ENCODE results near the gene EBF4. TPM values are rescaled to one million over a fixed set of nuclear protein-coding genes. Genes with fewer than 3 reads are reported as not detected.

Gene EBF4
- total RNA-seq, 4 donors from 2014 or later: 1.1 to 6.0 (median 1.8) TPM

DNA sequence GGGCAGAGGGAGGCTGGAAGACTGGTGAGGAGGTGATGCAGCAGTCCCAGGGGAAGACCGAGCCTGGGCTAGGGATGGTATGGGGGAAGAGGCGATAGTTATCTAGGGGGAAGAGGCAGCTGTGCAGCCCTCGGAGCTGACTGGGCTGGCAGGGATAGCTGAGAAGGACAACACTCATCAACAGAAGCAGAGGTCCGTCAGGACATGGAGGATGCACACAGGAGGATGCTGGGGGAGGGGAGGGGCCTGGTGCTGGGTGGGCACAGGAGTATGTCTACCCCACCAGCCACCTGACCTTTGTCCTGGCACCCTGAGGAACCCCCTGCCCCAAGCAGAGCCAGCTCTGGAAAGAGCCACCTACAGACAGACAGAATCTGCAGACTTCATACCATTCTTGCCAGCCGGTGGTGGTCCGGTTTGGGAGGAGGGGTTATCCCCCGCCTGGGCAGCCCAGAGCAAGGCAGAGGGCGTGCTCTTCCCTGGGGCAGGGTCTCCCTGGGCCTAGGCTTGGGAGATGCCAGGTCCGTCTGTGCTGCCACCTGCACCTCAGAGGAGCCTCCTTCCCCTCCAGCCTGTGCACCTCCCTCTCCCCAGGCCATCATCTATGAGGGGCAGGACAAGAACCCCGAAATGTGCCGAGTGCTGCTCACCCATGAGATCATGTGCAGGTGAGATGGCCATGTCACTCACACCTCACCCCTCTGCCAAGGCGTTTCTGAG is 14.9 kb downstream of the EBF4 start:
- TF ChIP-seq, protein P1, sequence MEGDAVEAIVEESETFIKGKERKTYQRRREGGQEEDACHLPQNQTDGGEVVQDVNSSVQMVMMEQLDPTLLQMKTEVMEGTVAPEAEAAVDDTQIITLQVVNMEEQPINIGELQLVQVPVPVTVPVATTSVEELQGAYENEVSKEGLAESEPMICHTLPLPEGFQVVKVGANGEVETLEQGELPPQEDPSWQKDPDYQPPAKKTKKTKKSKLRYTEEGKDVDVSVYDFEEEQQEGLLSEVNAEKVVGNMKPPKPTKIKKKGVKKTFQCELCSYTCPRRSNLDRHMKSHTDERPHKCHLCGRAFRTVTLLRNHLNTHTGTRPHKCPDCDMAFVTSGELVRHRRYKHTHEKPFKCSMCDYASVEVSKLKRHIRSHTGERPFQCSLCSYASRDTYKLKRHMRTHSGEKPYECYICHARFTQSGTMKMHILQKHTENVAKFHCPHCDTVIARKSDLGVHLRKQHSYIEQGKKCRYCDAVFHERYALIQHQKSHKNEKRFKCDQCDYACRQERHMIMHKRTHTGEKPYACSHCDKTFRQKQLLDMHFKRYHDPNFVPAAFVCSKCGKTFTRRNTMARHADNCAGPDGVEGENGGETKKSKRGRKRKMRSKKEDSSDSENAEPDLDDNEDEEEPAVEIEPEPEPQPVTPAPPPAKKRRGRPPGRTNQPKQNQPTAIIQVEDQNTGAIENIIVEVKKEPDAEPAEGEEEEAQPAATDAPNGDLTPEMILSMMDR (IDR thresholded peaks at IDR 0.05; ENCODE audit: low read depth): no peak

DNA sequence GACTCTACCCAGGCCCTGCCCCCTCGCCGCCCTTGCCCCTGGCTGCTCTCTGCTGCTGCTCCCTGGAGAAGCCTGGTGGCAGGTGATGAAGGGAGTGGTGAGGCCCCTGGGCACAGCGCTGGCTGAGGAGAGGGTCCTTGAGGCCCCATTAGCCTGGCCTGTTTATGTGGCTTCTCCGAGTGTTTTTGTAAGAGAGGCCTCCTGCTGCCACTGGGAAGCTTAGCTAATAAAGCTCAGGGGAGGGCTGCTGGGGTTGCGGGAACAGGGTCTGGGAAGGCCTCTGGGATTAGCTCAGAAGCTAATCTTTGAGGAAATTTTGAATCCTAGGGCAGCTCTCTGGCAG is 15.5 kb downstream of the EBF4 start:
- TF ChIP-seq, protein P1 (IDR thresholded peaks at IDR 0.05; ENCODE audit: low read depth): no peak

DNA sequence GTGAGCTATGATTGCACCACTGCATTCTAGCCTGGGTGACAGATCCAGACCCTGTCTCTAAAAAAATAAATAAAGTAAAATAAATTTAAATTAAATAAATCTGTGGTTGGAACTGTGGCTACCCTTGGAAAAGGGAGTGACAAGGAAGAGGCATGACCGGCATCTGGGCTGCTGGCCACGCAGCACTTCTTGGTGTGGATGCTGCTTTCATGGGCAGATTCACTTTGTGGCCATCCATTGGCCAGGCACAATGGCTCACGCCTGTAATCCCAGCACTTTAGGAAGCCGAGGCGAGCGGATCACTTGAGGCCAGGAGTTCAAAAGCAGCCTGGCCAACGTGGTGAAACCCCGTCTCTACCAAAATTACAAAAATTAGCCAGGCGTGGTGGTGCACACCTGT is 16.1 kb downstream of the EBF4 start:
- TF ChIP-seq, protein P1 (IDR thresholded peaks at IDR 0.05; ENCODE audit: low read depth): no peak

DNA sequence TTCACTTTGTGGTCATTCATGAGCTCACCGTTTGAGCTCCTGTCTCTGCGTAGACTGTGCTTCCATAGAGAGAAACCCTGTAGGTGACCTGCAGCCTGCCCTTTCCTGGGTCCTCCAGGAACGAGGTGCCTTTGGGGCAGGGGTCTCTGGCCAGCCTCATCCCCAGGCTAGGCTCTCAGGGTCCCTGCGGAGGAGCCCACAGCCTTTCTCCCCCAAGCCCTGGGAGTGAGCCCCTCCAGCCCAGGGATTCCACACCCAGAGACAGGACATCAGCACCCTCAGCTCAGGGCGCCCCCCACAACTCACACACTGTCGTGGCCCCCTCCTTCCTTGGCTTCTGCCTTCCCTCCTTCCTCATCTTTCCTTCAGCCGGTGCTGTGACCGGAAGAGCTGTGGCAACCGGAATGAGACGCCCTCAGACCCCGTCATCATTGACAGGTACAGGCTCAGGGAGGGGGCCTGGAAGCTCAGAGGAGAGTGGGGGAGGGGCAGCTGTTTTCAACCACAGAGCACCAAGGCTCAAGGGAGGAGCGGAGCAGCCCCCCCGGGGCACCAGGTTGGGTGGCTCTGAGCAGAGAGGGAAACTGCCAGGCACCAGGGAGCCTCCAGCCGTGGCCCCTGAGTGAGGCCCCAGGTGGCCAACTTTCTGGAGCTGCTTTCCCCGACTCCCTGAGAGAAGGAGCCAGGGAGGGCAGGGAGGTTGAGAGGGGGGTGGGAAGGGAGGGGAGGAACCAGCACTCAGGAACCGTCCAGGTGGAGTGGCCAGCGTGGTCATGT is 16.8 kb downstream of the EBF4 start:
- TF ChIP-seq, protein P1 (IDR thresholded peaks at IDR 0.05; ENCODE audit: low read depth): no peak

DNA sequence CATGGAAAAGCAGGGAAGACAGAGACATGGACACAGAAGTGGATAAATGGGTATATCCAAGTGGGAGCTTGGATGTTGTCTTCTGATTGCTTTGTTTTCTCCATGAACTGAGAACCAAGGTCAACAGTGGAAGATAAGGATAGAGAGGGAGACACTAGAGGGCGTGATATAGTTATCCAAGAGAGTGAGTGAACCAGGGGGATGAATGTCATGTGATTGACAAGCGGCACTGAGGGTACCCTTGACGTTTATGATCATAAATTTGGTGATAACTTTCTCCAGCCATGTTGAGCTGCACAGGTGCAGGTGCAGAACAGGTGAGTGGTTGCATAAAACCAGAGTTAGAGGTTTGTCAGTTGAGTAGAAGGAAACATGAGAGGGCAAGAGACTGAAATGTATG is 20.7 kb downstream of the EBF4 start:
- TF ChIP-seq, protein P1 (IDR thresholded peaks at IDR 0.05; ENCODE audit: low read depth): no peak

DNA sequence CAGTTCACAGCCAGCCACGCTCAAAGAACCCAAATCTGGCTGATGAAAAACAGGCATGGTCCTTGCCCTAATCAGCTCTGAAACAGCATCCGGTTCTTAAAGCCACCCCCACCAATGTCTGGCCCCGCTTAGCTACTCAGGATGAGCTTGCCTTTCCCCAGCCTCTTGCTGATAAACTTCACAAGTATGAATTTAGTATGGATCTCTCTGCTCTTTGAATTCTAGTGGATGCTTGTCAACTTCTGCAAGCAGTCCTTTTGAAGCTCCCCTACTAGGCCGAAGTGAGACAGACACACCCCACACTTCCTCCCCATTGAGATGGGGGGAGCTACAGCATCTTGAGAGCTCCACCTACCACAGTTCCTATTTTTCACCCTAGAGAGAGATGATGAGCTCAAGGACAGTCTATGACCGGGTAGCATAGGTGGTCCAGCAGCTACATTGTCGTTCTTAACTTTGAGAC is 36.7 kb downstream of the EBF4 start:
- TF ChIP-seq, protein P1 (IDR thresholded peaks at IDR 0.05; ENCODE audit: low read depth): no peak

DNA sequence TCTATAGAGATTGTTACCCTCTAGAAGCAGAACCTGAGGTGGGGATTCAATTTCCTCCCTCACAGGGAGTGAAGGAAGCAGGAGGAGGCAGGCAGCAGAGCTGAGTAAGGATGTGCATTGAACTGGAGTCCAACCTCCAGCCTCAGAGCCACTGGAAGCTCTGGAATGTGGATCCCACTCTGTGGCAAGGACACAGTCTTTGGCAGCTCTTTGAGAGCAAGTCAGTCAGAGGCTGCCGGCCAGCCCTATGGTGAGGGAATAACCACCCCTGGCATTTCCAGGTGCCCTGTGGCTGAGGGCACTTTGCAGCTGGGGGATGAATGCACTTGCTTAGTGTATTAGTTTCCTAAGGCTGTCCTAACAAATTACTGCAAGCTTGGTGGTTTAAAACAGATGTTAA is 37.2 kb downstream of the EBF4 start:
- TF ChIP-seq, protein P1 (IDR thresholded peaks at IDR 0.05; ENCODE audit: low read depth): no peak
